Measurements from ENCODE around the gene DTL. TPM values are rescaled to one million over a fixed set of nuclear protein-coding genes. Genes with fewer than 3 reads are reported as not detected.
"Not testable (repeated sequence)": the region's sequence is repeated elsewhere in the genome, so short reads cannot be mapped to it uniquely, and the experiment has no call there.

DTL gene
- total RNA-seq, 2 experiments from 2014 or later = 82.2 to 88.2 TPM

DNA sequence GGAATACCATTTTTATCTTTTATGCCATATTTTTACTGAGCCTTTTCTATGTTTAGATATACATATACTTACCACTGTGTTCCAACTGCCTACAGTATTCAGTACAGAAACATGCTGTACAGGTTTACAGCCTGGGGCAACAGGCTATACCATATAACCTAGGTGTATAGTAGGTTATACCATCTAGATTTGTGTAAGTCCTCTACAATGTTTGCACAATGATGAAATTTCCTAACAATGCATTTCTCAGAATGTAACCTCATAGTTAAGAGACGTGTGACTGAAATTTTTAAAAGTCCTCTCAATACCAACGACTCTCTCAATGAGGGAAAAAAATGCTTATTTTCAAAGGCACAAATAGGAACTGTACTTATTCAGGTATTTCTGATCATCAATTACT is 21.9 kb upstream of the DTL start:
- POLR2A ChIA-PET = interaction anchor here (1.2 kb wide), 1 partner anchor 21 kb away, joined by 5 read pairs; the partner anchor contains the start of genes DTL and INTS7
- Mint-ChIP-seq H3K36me3 (peaks cover 8% of the 10 kb centered on the region), H3K27me3 (no peaks in the 10 kb centered on the region), H3K4me3 (no peak overlapping the region), H3K9me3 (no peaks in the 10 kb centered on the region), H3K27ac (no peak overlapping the region), H3K4me1 (ENCODE audit: low read depth) (no peaks in the 10 kb centered on the region)
- DNase-seq = no peak
- intact Hi-C loops (cut with micrococcal nuclease) = loop anchor here (2.0 kb wide), 1 partner anchor 443 kb away; no protein-coding TSS in a partner anchor
- CTCF ChIA-PET = interaction anchor here (0.6 to 2.7 kb wide), 10 partner anchors 11 to 442 kb away, joined by 3 to 24 read pairs (median 10); partner anchors contain the start of genes DTL and INTS7

DNA sequence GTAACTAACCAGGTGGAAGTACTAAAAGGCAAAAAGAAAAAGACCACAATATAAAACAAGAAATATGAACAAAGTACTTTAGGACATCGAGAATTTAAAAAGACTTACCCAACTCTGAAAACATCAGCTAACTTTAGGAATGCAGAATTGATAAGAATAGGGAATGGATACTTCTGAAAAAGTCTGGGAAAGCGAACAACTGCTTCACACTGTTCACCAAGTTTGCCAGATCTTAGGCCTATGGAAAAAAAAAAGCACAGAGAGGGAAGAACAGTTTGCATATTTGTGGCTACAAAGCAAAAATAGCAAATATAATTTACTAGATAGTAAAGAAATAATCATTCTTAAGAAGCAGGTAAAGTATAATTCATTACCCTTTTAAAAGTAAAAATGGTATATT is 14.6 kb upstream of the DTL start:
- Mint-ChIP-seq H3K4me3 (no peak overlapping the region), H3K4me1 (ENCODE audit: low read depth) (peaks cover 7% of the 10 kb centered on the region), H3K27me3 (no peaks in the 10 kb centered on the region), H3K36me3 (peaks cover 16% of the 10 kb centered on the region), H3K9me3 (peaks cover 5% of the 10 kb centered on the region), H3K27ac (no peak overlapping the region)
- intact Hi-C loops (cut with micrococcal nuclease) = no loop called here
- ChIA-PET CTCF (interaction anchor here (1.1 to 1.2 kb wide), 2 partner anchors 14 to 435 kb away, joined by 3 to 5 read pairs; partner anchors contain the start of genes DTL and INTS7), POLR2A (no interaction called here)
- DNase-seq = no peak

DNA sequence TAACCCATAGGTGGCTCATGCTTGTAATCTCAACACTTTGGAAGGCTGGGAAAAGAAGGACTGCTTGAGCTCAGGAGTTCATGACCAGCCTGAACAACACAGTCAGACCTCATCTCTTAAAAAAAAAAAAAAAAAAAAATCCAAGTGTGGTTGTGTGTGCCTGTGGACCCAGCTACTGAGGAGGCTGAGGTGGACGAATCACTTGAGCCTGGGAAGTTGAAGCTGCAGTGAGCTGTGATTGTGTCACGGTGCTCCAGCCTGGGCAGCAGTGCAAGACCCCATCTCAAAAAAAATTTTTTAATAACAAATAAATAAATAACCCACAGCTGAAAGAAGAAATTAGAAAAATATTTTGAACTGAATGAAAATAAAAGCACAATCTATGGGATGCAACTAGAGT is 14.0 kb upstream of the DTL start:
- H3K27ac Mint-ChIP-seq = no peak overlapping the region
- ChIA-PET CTCF (interaction anchor here (0.7 to 1.4 kb wide), 4 partner anchors 14 to 435 kb away, joined by 3 to 5 read pairs (median 4); partner anchors contain the start of genes DTL and INTS7), POLR2A (no interaction called here)
- no peaks in the 10 kb centered on the region for H3K27me3 Mint-ChIP-seq
- H3K9me3 Mint-ChIP-seq = peaks cover 5% of the 10 kb centered on the region
- peaks cover 17% of the 10 kb centered on the region for H3K36me3 Mint-ChIP-seq
- H3K4me1 Mint-ChIP-seq (ENCODE audit: low read depth) = peaks cover 7% of the 10 kb centered on the region
- intact Hi-C loops (cut with micrococcal nuclease) = no loop called here
- no peak overlapping the region for H3K4me3 Mint-ChIP-seq
- no peak for DNase-seq

DNA sequence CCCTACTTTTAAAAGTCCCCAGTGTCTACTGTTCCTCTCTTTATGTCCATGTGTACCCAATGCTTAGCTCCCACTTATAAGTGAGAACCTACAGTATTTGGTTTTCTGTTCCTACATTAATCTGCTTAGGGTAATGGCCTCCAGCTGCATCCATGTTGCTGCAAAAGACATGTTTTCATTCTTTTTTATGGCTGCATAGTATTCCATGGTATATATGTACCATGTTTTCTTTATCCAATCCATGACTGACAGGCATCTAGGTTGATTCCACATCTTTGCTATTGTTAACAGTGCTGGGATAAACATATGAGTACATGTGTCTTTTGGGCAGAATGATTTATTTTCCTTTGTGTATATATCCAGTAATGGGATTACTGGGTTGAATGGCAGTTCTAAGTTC is 12.6 kb upstream of the DTL start:
- H3K27me3 Mint-ChIP-seq; H3K4me3 Mint-ChIP-seq; H3K9me3 Mint-ChIP-seq; intact Hi-C loops (cut with micrococcal nuclease); POLR2A ChIA-PET; DNase-seq; H3K4me1 Mint-ChIP-seq (ENCODE audit: low read depth); H3K27ac Mint-ChIP-seq: not testable (repeated sequence)
- H3K36me3 Mint-ChIP-seq = peaks cover 21% of the 10 kb centered on the region
- CTCF ChIA-PET = interaction anchor here (4.5 kb wide), 1 partner anchor 12 kb away, joined by 20 read pairs; the partner anchor contains the start of genes DTL and INTS7

DNA sequence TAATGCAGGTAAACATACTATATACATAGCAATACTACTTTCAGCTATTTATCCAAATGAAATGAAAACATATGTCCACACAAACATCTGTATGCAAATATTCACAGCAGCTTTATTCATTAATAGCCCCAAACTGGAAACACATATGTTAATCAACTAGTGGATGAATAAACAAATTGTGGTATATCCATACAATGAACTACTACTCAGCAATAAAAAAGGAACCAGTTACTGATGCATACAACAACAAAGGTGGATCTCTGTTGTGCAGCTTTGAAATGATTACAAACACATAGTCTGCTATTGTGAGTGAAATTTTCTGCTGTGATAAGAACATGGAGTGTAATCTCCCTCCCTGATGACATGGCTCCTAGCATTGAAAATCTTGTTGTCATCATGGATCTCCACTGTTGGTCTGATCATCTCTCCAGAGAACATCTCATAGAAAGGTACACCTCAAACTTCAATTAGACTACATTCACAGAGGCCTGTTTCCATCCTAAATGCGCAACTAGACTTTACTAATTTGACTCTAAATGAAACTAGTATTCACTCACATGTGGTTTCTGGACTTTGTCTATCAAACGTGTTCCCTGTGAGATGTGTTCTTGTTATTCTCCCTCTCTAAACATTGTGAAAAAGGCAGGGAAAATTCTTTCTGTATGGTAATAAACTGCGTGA is 10.9 kb upstream of the DTL start:
- no peaks in the 10 kb centered on the region for H3K27me3 Mint-ChIP-seq
- intact Hi-C loops (cut with micrococcal nuclease) = no loop called here
- peaks cover 19% of the 10 kb centered on the region for H3K4me1 Mint-ChIP-seq (ENCODE audit: low read depth)
- peaks cover 5% of the 10 kb centered on the region for H3K9me3 Mint-ChIP-seq
- H3K27ac Mint-ChIP-seq = no peak overlapping the region
- DNase-seq = no peak
- CTCF ChIA-PET = interaction anchor here (4.5 kb wide), 1 partner anchor 10 kb away, joined by 20 read pairs; the partner anchor contains the start of genes DTL and INTS7
- no peak overlapping the region for H3K4me3 Mint-ChIP-seq
- POLR2A ChIA-PET = no interaction called here
- peaks cover 20% of the 10 kb centered on the region for H3K36me3 Mint-ChIP-seq

DNA sequence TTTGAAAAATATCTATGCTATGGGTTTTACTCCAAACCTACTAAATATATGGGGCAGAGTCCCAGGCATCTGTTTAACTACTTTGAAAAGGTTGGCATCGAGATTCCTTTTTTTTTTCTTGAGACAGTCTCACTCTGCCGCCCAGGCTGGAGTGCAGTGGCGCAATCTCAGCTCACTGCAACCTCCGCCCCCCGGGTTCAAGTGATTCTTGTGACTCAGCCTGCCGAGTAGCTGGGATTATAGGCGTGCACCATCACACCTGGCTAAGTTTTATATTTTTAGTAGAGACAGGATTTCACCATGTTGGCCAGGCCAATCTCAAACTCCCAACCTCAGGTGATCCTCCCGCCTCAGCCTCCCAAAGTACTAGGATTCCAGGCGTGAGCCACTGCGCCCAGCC is 7.8 kb upstream of the DTL start:
- POLR2A ChIA-PET; H3K27ac Mint-ChIP-seq; H3K27me3 Mint-ChIP-seq; intact Hi-C loops (cut with micrococcal nuclease); H3K9me3 Mint-ChIP-seq; H3K4me3 Mint-ChIP-seq; DNase-seq: not testable (repeated sequence)
- Mint-ChIP-seq H3K36me3 (peaks cover 25% of the 10 kb centered on the region), H3K4me1 (ENCODE audit: low read depth) (peaks cover 46% of the 10 kb centered on the region)
- CTCF ChIA-PET = interaction anchor here (0.6 to 1.9 kb wide), 3 partner anchors 15 to 257 kb away, joined by 3 to 13 read pairs (median 4); no protein-coding TSS in a partner anchor

DNA sequence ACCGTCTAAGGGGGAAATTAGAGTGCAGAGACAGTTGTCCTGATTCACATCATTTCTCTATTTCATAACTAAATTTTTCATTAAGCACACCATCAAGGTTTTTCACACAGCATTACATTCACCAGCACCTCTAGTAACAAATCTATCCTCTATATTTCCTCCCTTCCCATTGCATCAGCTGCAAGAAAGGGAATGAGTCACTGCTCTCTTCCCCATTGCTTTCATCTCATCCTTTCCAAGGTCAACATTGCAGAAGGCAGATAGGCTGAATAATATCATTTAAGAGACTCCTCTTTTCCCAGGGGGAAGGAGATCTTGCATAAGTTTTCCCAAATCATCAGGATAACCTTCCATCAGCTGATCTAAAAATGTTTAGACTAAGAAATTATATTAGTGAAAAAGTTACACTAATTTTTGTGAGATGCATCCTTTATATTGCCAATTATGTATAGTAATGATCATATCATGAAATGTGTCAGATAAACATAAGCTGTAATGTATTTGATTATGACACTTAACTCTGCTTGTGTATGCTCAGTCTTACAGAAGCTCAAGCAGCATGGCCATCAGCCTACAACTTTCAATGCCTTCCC is 4.5 kb upstream of the DTL start:
- Mint-ChIP-seq H3K27me3 (peaks cover 2% of the 10 kb centered on the region), H3K36me3 (peaks cover 21% of the 10 kb centered on the region), H3K4me1 (ENCODE audit: low read depth) (peaks cover 55% of the 10 kb centered on the region), H3K27ac (peak overlapping the region; percentile 81), H3K4me3 (no peak overlapping the region), H3K9me3 (no peaks in the 10 kb centered on the region)
- DNase-seq = no peak
- ChIA-PET POLR2A (no interaction called here), CTCF (interaction anchor here (0.8 to 5.3 kb wide), 5 partner anchors 18 to 648 kb away, joined by 3 to 56 read pairs (median 4); no protein-coding TSS in a partner anchor)
- intact Hi-C loops (cut with micrococcal nuclease) = loop anchor here (1.0 to 10.0 kb wide), 12 partner anchors 96 to 984 kb away; partner anchors contain the start of genes ANGEL2, ATF3, FLVCR1 and NSL1

DNA sequence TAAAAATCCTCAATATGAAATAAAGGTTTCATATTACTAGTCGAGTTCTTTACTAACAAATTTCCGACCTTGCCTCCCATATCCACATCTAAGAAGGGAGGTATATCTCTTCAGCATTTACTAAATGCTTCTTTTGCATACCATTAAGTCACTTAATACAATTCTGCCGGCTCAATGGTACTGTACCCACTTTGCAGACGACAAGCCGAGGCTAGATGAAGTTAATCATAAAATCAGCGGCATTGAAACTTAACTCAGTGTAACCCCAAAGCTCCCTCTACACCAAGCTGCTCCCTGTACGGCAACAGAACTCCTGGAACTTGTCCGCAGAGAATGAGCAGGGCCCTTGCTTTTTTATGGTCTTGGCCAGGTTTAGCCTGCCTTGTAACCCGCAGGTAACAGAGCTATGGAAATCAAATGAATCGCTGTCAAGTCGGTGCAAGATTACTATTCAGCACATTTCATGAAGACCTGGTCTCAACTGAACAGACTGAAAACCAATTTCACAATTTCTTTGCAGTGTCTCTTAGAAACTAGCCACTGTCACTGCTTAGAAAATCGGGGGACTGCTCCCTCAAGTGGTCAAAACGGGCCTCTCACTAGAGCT is 929 bp upstream of the DTL start:
- peaks cover 63% of the 10 kb centered on the region for H3K4me1 Mint-ChIP-seq (ENCODE audit: low read depth)
- ChIA-PET CTCF (interaction anchor here (0.9 to 5.3 kb wide), 37 partner anchors 9 to 717 kb away, joined by 3 to 56 read pairs (median 6); partner anchors contain the start of genes ATF3, NEK2, PPP2R5A and SLC30A1), POLR2A (interaction anchor here (0.6 to 2.1 kb wide), 4 partner anchors 21 to 421 kb away, joined by 3 to 8 read pairs (median 4); no protein-coding TSS in a partner anchor)
- DNase-seq = no peak
- H3K36me3 Mint-ChIP-seq = peaks cover 40% of the 10 kb centered on the region
- peak overlapping the region; percentile 99 for H3K27ac Mint-ChIP-seq
- intact Hi-C loops (cut with micrococcal nuclease) = loop anchor here (1.0 to 10.0 kb wide), 17 partner anchors 22 to 980 kb away; partner anchors contain the start of genes ANGEL2, ATF3, FLVCR1 and NENF
- H3K9me3 Mint-ChIP-seq = no peaks in the 10 kb centered on the region
- H3K27me3 Mint-ChIP-seq = peaks cover 2% of the 10 kb centered on the region
- H3K4me3 Mint-ChIP-seq = peak overlapping the region; percentile 97

DNA sequence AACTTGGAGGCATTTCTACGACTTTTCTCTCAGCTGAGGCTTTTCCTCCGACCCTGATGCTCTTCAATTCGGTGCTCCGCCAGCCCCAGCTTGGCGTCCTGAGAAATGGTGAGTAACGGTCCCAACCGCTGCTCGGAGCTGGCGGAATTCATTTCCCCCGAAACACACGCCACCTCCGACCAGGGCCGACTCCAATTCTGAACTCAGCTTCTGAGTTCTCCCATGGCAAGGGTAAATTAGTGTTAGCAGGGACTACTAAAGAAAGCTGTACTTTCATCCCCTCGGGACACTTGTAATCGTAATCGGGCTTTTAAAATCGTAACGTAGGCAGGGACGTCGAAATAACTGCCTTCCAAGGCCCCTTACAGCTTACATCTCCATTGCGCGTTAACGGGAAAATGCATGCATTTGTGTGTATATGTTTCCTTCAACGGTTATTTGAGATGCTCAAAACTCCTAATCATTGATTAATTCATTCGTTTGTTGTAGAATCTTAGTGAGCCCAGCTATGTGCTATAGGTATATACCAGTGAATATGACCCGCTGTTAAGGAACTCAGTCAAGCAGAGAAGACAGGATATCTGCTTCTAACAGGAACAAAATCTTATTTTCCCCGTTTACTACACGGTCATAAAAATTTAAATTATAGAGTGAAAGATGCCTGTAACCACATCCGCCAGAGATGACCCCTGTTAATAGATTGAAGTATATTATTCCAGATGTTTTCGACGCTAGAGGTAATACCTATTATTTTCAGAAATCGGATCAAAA is 472 bp downstream of the DTL start:
- H3K36me3 Mint-ChIP-seq = peaks cover 48% of the 10 kb centered on the region
- intact Hi-C loops (cut with micrococcal nuclease) = loop anchor here (1.0 to 10.0 kb wide), 17 partner anchors 24 to 979 kb away; partner anchors contain the start of genes ANGEL2, ATF3, FLVCR1 and NENF
- peaks cover 61% of the 10 kb centered on the region for H3K4me1 Mint-ChIP-seq (ENCODE audit: low read depth)
- POLR2A ChIA-PET = interaction anchor here (0.6 to 2.6 kb wide), 6 partner anchors 11 to 745 kb away, joined by 3 to 14 read pairs (median 4); partner anchors contain the start of gene PPP2R5A
- no peak for DNase-seq
- CTCF ChIA-PET = interaction anchor here (0.5 to 5.3 kb wide), 52 partner anchors 10 to 739 kb away, joined by 3 to 56 read pairs (median 5); partner anchors contain the start of genes ATF3, NEK2, PPP2R5A and SLC30A1
- peaks cover 2% of the 10 kb centered on the region for H3K27me3 Mint-ChIP-seq
- H3K27ac Mint-ChIP-seq = peak overlapping the region; percentile 99
- H3K9me3 Mint-ChIP-seq = no peaks in the 10 kb centered on the region
- peak overlapping the region; percentile 97 for H3K4me3 Mint-ChIP-seq

DNA sequence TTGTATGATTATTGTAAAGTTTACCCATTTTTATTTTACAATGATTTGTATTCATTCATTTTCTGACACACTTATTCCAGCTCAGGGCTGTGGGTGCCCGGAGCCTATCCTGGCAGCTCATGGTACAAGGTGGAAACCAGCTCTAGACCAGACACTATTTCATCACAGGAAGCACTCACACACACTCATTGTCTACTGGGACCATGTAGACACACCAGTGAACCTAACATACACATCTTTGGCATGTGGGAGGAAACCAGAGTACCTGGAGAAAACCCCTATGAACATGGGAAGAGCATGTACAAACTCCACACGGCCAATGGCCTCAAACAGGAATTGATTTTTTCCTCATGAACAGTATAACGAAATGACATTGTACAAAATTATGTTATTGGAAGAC is 2.4 kb downstream of the DTL start:
- Mint-ChIP-seq H3K27ac (peak overlapping the region; percentile 28), H3K36me3 (peaks cover 54% of the 10 kb centered on the region), H3K27me3 (peaks cover 2% of the 10 kb centered on the region), H3K9me3 (no peaks in the 10 kb centered on the region), H3K4me1 (ENCODE audit: low read depth) (peaks cover 45% of the 10 kb centered on the region), H3K4me3 (peak overlapping the region; percentile 97)
- ChIA-PET CTCF (interaction anchor here (1.0 to 1.4 kb wide), 3 partner anchors 24 to 418 kb away, joined by 3 to 5 read pairs (median 4); no protein-coding TSS in a partner anchor), POLR2A (no interaction called here)
- intact Hi-C loops (cut with micrococcal nuclease) = loop anchor here (5.0 to 10.0 kb wide), 10 partner anchors 394 to 977 kb away; partner anchors contain the start of genes ANGEL2, ATF3, FLVCR1 and NENF
- DNase-seq = peak; percentile 17

DNA sequence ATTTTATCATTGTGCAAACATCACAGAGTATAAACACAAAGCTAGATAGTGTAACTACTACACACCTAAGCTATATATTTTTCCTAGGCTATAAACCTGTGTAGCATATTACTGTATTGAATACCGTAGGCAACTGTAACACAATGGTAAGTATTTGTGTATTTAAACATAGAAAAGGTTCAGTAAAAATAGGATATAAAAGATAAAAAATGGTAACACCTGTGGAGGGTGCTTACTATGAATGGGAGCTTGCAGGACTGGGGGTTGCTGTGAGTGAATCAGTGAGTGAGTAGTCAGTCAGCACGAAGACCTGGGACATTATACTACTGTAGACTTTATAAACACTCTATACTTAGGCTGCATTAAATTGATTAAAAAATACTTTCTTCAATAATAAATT is 4.1 kb downstream of the DTL start:
- peaks cover 35% of the 10 kb centered on the region for H3K4me1 Mint-ChIP-seq (ENCODE audit: low read depth)
- peaks cover 2% of the 10 kb centered on the region for H3K27me3 Mint-ChIP-seq
- POLR2A ChIA-PET = no interaction called here
- no peak overlapping the region for H3K4me3 Mint-ChIP-seq
- peaks cover 52% of the 10 kb centered on the region for H3K36me3 Mint-ChIP-seq
- H3K27ac Mint-ChIP-seq = no peak overlapping the region
- CTCF ChIA-PET = interaction anchor here (2.9 kb wide), 1 partner anchor 416 kb away, joined by 11 read pairs; no protein-coding TSS in a partner anchor
- intact Hi-C loops (cut with micrococcal nuclease) = loop anchor here (5.0 to 10.0 kb wide), 10 partner anchors 393 to 975 kb away; partner anchors contain the start of genes ANGEL2, ATF3, FLVCR1 and NENF
- no peak for DNase-seq
- H3K9me3 Mint-ChIP-seq = no peaks in the 10 kb centered on the region

All from activated CD4-positive, alpha-beta memory T cell treated with anti-CD3 and anti-CD28 coated beads for 36 hours (primary cell).